Measurements from ENCODE around the gene COL1A1. TPM values are rescaled to one million over a fixed set of nuclear protein-coding genes. Genes with fewer than 3 reads are reported as not detected.

Gene COL1A1
- total RNA-seq, 1 experiment from 2014 or later, result 4.5 TPM

- POLR2A ChIA-PET, result interaction anchor here (0.9 to 1.7 kb wide), 3 partner anchors 19 to 27 kb away, joined by 3 to 10 read pairs (median 4); no protein-coding TSS in a partner anchor
- DNase-seq (ENCODE audit: unreplicated experiment), result peak; percentile 54
- H3K36me3 Mint-ChIP-seq (ENCODE audit: insufficient read depth, unreplicated experiment), result no peaks in the 10 kb centered on the region
- H3K27ac Mint-ChIP-seq (ENCODE audit: low read depth, unreplicated experiment), result no peak overlapping the region
- no TSS peak for BruUV-seq (replicated peaks)
- CTCF ChIA-PET, result interaction anchor here (0.7 to 3.5 kb wide), 17 partner anchors 12 to 263 kb away, joined by 3 to 122 read pairs (median 3); partner anchors contain the start of gene SGCA
- H3K27me3 Mint-ChIP-seq (ENCODE audit: insufficient read depth, unreplicated experiment), result no peaks in the 10 kb centered on the region
- intact Hi-C loops (cut with micrococcal nuclease), result no loop called here
- H3K9me3 Mint-ChIP-seq (ENCODE audit: unreplicated experiment), result no peaks in the 10 kb centered on the region
- no peak overlapping the region for H3K4me3 Mint-ChIP-seq (ENCODE audit: unreplicated experiment)
- peaks cover 20% of the 10 kb centered on the region for H3K4me1 Mint-ChIP-seq (ENCODE audit: insufficient read depth, unreplicated experiment)
- no peak for TF ChIP-seq CTCF (IDR thresholded peaks at IDR 0.05; ENCODE audit: unreplicated experiment)
Observed at GRCh38 chr17:50196826-50197225, 4.6 kb downstream of the COL1A1 start.

GRCh38 chr17:50196036-50196435 lies 5.4 kb downstream of the COL1A1 start:
- Mint-ChIP-seq H3K4me3 (ENCODE audit: unreplicated experiment) (no peak overlapping the region), H3K4me1 (ENCODE audit: insufficient read depth, unreplicated experiment) (peaks cover 17% of the 10 kb centered on the region), H3K36me3 (ENCODE audit: insufficient read depth, unreplicated experiment) (no peaks in the 10 kb centered on the region), H3K27me3 (ENCODE audit: insufficient read depth, unreplicated experiment) (no peaks in the 10 kb centered on the region), H3K27ac (ENCODE audit: low read depth, unreplicated experiment) (no peak overlapping the region), H3K9me3 (ENCODE audit: unreplicated experiment) (no peaks in the 10 kb centered on the region)
- POLR2A ChIA-PET, result interaction anchor here (1.7 kb wide), 1 partner anchor 18 kb away, joined by 10 read pairs; no protein-coding TSS in a partner anchor
- intact Hi-C loops (cut with micrococcal nuclease), result no loop called here
- no TSS peak for BruUV-seq (replicated peaks)
- TF ChIP-seq CTCF (IDR thresholded peaks at IDR 0.05; ENCODE audit: unreplicated experiment), result no peak
- no peak for DNase-seq (ENCODE audit: unreplicated experiment)
- CTCF ChIA-PET, result interaction anchor here (0.6 to 3.5 kb wide), 13 partner anchors 11 to 102 kb away, joined by 3 to 122 read pairs (median 4); partner anchors contain the start of gene SGCA

- H3K9me3 Mint-ChIP-seq (ENCODE audit: unreplicated experiment), result no peaks in the 10 kb centered on the region
- CTCF ChIA-PET, result interaction anchor here (1.4 to 3.5 kb wide), 5 partner anchors 17 to 101 kb away, joined by 7 to 122 read pairs (median 18); partner anchors contain the start of gene SGCA
- H3K36me3 Mint-ChIP-seq (ENCODE audit: insufficient read depth, unreplicated experiment), result no peaks in the 10 kb centered on the region
- H3K27me3 Mint-ChIP-seq (ENCODE audit: insufficient read depth, unreplicated experiment), result no peaks in the 10 kb centered on the region
- intact Hi-C loops (cut with micrococcal nuclease), result no loop called here
- peaks cover 10% of the 10 kb centered on the region for H3K4me1 Mint-ChIP-seq (ENCODE audit: insufficient read depth, unreplicated experiment)
- H3K27ac Mint-ChIP-seq (ENCODE audit: low read depth, unreplicated experiment), result no peak overlapping the region
- TF ChIP-seq CTCF (IDR thresholded peaks at IDR 0.05; ENCODE audit: unreplicated experiment), result no peak
- BruUV-seq (replicated peaks), result no TSS peak
- no peak overlapping the region for H3K4me3 Mint-ChIP-seq (ENCODE audit: unreplicated experiment)
- DNase-seq (ENCODE audit: unreplicated experiment), result no peak
- POLR2A ChIA-PET, result interaction anchor here (1.7 kb wide), 1 partner anchor 17 kb away, joined by 10 read pairs; no protein-coding TSS in a partner anchor
Observed at GRCh38 chr17:50194934-50195865, 6.2 kb downstream of the COL1A1 start.

Data from MCF 10A (cell line).